HG03108 (cell line): Measurements from ENCODE around the gene ABCG8.

Experiments
- ATAC-seq: cut with Tn5 transposase; IDR thresholded peaks from one replicate; pipeline ENCODE4 v1.9.1; 2021; ENCODE audit warnings: moderate library complexity; ENCODE audit not compliant: unreplicated experiment

The ABCG8 gene

GRCh38 chr2:43838560-43839267 is at the start of gene ABCG8, which contains the start of gene ABCG5:
ABCG8 (plus strand) TSS chr2:43838971; CDS start chr2:43839054, 83 bp downstream.
ABCG5 (minus strand) TSS chr2:43838839; CDS start chr2:43838679, 160 bp downstream.
- no peak for ATAC-seq

- no peak for ATAC-seq
These were observed 48.6 kb upstream of the ABCG8 start for GRCh38 chr2:43790147-43790546.

GRCh38 chr2:43791035-43791765 is 47.6 kb upstream of the ABCG8 start:
- ATAC-seq: no peak

- ATAC-seq: no peak
These were observed 46.1 kb upstream of the ABCG8 start for GRCh38 chr2:43792653-43793052.

GRCh38 chr2:43794956-43795355 is 43.8 kb upstream of the ABCG8 start:
- ATAC-seq: no peak

- ATAC-seq: no peak
These were observed 42.6 kb upstream of the ABCG8 start for GRCh38 chr2:43796206-43796605.

GRCh38 chr2:43798300-43798699 is 40.5 kb upstream of the ABCG8 start:
- no peak for ATAC-seq

GRCh38 chr2:43800894-43801293 is 37.9 kb upstream of the ABCG8 start:
- ATAC-seq: no peak

GRCh38 chr2:43802135-43802534 is 36.6 kb upstream of the ABCG8 start:
- ATAC-seq: no peak

- ATAC-seq: no peak
These were observed 35.7 kb upstream of the ABCG8 start for GRCh38 chr2:43803113-43803512.

GRCh38 chr2:43806719-43807031 is 32.1 kb upstream of the ABCG8 start:
- ATAC-seq: no peak

GRCh38 chr2:43810452-43810851 is 28.3 kb upstream of the ABCG8 start:
- ATAC-seq: no peak

- no peak for ATAC-seq
These were observed 27.9 kb upstream of the ABCG8 start for GRCh38 chr2:43810888-43811287.

GRCh38 chr2:43812006-43812405 is 26.8 kb upstream of the ABCG8 start:
- no peak for ATAC-seq

GRCh38 chr2:43812947-43813346 is 25.8 kb upstream of the ABCG8 start:
- no peak for ATAC-seq

- no peak for ATAC-seq
These were observed 24.1 kb upstream of the ABCG8 start for GRCh38 chr2:43814711-43815110.

- no peak for ATAC-seq
These were observed 20.0 kb upstream of the ABCG8 start for GRCh38 chr2:43818761-43819160.

GRCh38 chr2:43819491-43820163 is 19.1 kb upstream of the ABCG8 start:
- ATAC-seq: no peak

- no peak for ATAC-seq
These were observed 15.9 kb upstream of the ABCG8 start for GRCh38 chr2:43822839-43823238.

- ATAC-seq: no peak
These were observed 15.0 kb upstream of the ABCG8 start for GRCh38 chr2:43823751-43824150.

- no peak for ATAC-seq
These were observed 14.3 kb upstream of the ABCG8 start for GRCh38 chr2:43824512-43824911.

GRCh38 chr2:43824951-43825493 is 13.7 kb upstream of the ABCG8 start:
- no peak for ATAC-seq
